PC-9 (cell line): ENCODE results near the gene MCC. TPM values are rescaled to one million over a fixed set of nuclear protein-coding genes. Genes with fewer than 3 reads are reported as not detected.

ENCODE experiments used
- BruUV-seq: library from RNA; stranded (reverse); fragments of 400-500 nt; replicated peaks from 2 replicates; lab custom pipeline; 2021; lab: Mats Ljungman, UMichigan
- CTCF ChIA-PET: fragments of 300-600 bp; sonication (Branson Sonifier 250); formaldehyde crosslinking; loops from one replicate; lab custom pipeline; 2022; ENCODE audit warnings: antibody characterized with exemption; lab: Charles Lee
- POLR2A ChIA-PET: fragments of 300-600 bp; sonication (Branson Sonifier 250); formaldehyde crosslinking; loops from one replicate; lab custom pipeline; 2022; ENCODE audit warnings: antibody characterized with exemption; ENCODE audit not compliant: unreplicated experiment; lab: Charles Lee
- DNase-seq, 2 experiments: peaks; one replicate each; pipeline versions ENCODE4 v3.0.0 to v3.0.0-alpha.2; 2015 to 2022; ENCODE audit warnings: mixed read lengths in 1 of 2
- H2AFZ ChIP-seq: fragments of 200-600 bp; sonication (generic); 2 replicates; pipeline ENCODE4 v1.8.1; 2017; ENCODE audit warnings: antibody characterized with exemption
- H3F3A ChIP-seq: fragments of 200-600 bp; sonication (generic); 2 replicates; pipeline ENCODE4 v1.8.1; 2017; ENCODE audit warnings: antibody characterized with exemption, mild to moderate bottlenecking, low read depth; ENCODE audit not compliant: insufficient read depth
- H3K27ac ChIP-seq: fragments of 200-600 bp; sonication (generic); 2 replicates; pipeline ENCODE4 v1.6.1; 2016; ENCODE audit warnings: mixed run types
- H3K27me3 ChIP-seq: fragments of 200-600 bp; sonication (generic); 2 replicates; pipeline ENCODE4 v1.6.1; 2016; ENCODE audit warnings: low read depth, mixed run types; ENCODE audit not compliant: insufficient read depth
- H3K36me3 ChIP-seq: fragments of 200-600 bp; sonication (generic); 2 replicates; pipeline ENCODE4 v1.6.1; 2016; ENCODE audit warnings: low read depth, mixed run types
- H3K4me1 ChIP-seq: fragments of 200-600 bp; sonication (generic); replicated peaks from 2 replicates; pipeline ENCODE4 v1.6.1; 2016; ENCODE audit warnings: mixed run types; ENCODE audit not compliant: insufficient read depth
- H3K4me2 ChIP-seq: fragments of 200-600 bp; sonication (generic); 2 replicates; pipeline ENCODE4 v1.6.1; 2017; ENCODE audit warnings: mixed run types
- H3K4me3 ChIP-seq: fragments of 200-600 bp; sonication (generic); 2 replicates; pipeline ENCODE4 v1.6.1; 2016; ENCODE audit warnings: mixed run types
- H3K79me2 ChIP-seq: fragments of 200-600 bp; sonication (generic); 2 replicates; pipeline ENCODE4 v1.6.1; 2017; ENCODE audit warnings: low read depth, mixed run types
- H3K9me2 ChIP-seq: fragments of 200-600 bp; sonication (generic); 2 replicates; pipeline ENCODE4 v1.8.1; 2017; ENCODE audit warnings: mild to moderate bottlenecking; ENCODE audit not compliant: insufficient read depth
- H3K9me3 ChIP-seq: fragments of 200-600 bp; sonication (generic); 2 replicates; pipeline ENCODE4 v1.8.1; 2016; ENCODE audit warnings: low read depth; ENCODE audit not compliant: insufficient read depth
- H4K20me1 ChIP-seq: fragments of 200-600 bp; sonication (generic); 2 replicates; pipeline ENCODE4 v1.8.1; 2017; ENCODE audit not compliant: insufficient read depth
- CTCF ChIP-seq: fragments of 200-600 bp; sonication (generic); conservative IDR thresholded peaks from 2 replicates; pipeline ENCODE4 v1.6.1; 2017; ENCODE audit warnings: mixed run types, antibody characterized with exemption, mild to moderate bottlenecking, moderate library complexity
- EZH2 ChIP-seq: fragments of 200-600 bp; sonication (generic); IDR thresholded peaks from 2 replicates; pipeline ENCODE4 v1.8.0; 2017; ENCODE audit warnings: antibody characterized with exemption, low read depth
- intact Hi-C: fragments of 100-400 bp; cut with micrococcal nuclease; formaldehyde crosslinking; loops from one replicate; pipeline ENCODE4 v1.10.0; 2022; ENCODE audit not compliant: unreplicated experiment
- total RNA-seq: library from RNA; stranded (reverse); gene quantifications from 2 replicates; pipeline ENCODE4 v1.2.3, GENCODE V29; 2021

Gene MCC
- total RNA-seq, 1 experiment from 2014 or later: 2.5 TPM

GRCh38 chr5:113163328-113163727, 324.9 kb downstream of the MCC start:
- H3K27me3 ChIP-seq: no peaks in the 10 kb centered on the region
- H3K4me2 ChIP-seq: peak overlapping the region; percentile 33; the same call in 1 of the 2 replicates
- TF ChIP-seq CTCF (no peak), EZH2 (no peak)
- no peaks in the 10 kb centered on the region for H3K9me2 ChIP-seq
- H4K20me1 ChIP-seq: no peaks in the 10 kb centered on the region
- ChIA-PET POLR2A (no interaction called here), CTCF (no interaction called here)
- H3K79me2 ChIP-seq: no peaks in the 10 kb centered on the region
- intact Hi-C loops: loop anchor here (5.0 kb wide), 1 partner anchor 686 kb away; no protein-coding TSS in a partner anchor
- BruUV-seq: no TSS peak
- peak in 1 of 2 experiments; percentile 56 for DNase-seq
- no peak overlapping the region for H3K4me3 ChIP-seq
- peaks cover 12% of the 10 kb centered on the region; the same call in 1 of the 2 replicates for H3F3A ChIP-seq
- peak overlapping the region; percentile 64 for H3K27ac ChIP-seq
- no peaks in the 10 kb centered on the region for H3K36me3 ChIP-seq
- H3K4me1 ChIP-seq: peaks cover 27% of the 10 kb centered on the region
- H2AFZ ChIP-seq: no peak overlapping the region
- no peaks in the 10 kb centered on the region for H3K9me3 ChIP-seq

- Histone ChIP-seq H4K20me1 (no peaks in the 10 kb centered on the region), H3K9me3 (no peaks in the 10 kb centered on the region), H3K9me2 (no peaks in the 10 kb centered on the region), H3K27me3 (no peaks in the 10 kb centered on the region), H3K27ac (peak overlapping the region; percentile 64), H3K79me2 (no peaks in the 10 kb centered on the region), H3F3A (peaks cover 12% of the 10 kb centered on the region; the same call in 1 of the 2 replicates), H3K4me2 (peak overlapping the region; percentile 33; the same call in 1 of the 2 replicates), H2AFZ (no peak overlapping the region), H3K36me3 (no peaks in the 10 kb centered on the region), H3K4me3 (no peak overlapping the region), H3K4me1 (peaks cover 25% of the 10 kb centered on the region)
- TF ChIP-seq CTCF (no peak), EZH2 (no peak)
- no TSS peak for BruUV-seq
- POLR2A ChIA-PET: no interaction called here
- peak; percentile 28 to 84 for DNase-seq
- intact Hi-C loops: loop anchor here (5.0 kb wide), 1 partner anchor 685 kb away; no protein-coding TSS in a partner anchor
- CTCF ChIA-PET: no interaction called here
Measured at GRCh38 chr5:113162770-113163169, 325.5 kb downstream of the MCC start.

DNA sequence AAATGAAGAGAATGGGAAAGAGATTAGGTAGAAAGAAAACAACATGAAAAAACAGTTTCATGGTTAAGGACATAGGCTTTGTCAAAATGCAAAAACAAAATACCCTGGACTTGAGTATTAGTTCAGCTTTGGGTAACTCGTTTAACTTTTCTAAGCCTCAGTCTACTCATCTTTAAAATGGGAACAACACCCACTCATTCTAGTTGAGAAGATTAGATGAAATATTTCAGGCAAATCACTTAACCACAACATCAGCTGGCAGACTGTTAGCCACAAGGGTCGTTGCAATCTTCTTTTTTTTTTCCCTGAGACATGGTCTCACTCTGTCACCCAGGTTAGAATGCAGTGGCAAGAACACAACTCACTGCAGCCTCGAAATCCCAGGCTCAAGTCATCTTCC, 326.0 kb downstream of the MCC start:
- Histone ChIP-seq H3K4me1 (peaks cover 19% of the 10 kb centered on the region), H3K27ac (peak overlapping the region; percentile 64; the same call in 1 of the 2 replicates), H3K79me2 (no peaks in the 10 kb centered on the region), H3K4me3 (no peak overlapping the region), H3K9me2 (no peaks in the 10 kb centered on the region), H3K27me3 (no peaks in the 10 kb centered on the region), H4K20me1 (no peaks in the 10 kb centered on the region), H3K9me3 (no peaks in the 10 kb centered on the region), H3K4me2 (no peak overlapping the region), H3K36me3 (no peaks in the 10 kb centered on the region), H2AFZ (no peak overlapping the region), H3F3A (peaks cover 11% of the 10 kb centered on the region; the same call in 1 of the 2 replicates)
- DNase-seq: no peak
- no peak for TF ChIP-seq EZH2
- no peak for TF ChIP-seq CTCF
- ChIA-PET CTCF (no interaction called here), POLR2A (no interaction called here)
- BruUV-seq: no TSS peak
- intact Hi-C loops: loop anchor here (5.0 kb wide), 1 partner anchor 685 kb away; no protein-coding TSS in a partner anchor
